Neural progenitor cell (in vitro differentiated cells): ENCODE data around the gene RAB17. TPM values are rescaled to one million over a fixed set of nuclear protein-coding genes. Genes with fewer than 3 reads are reported as not detected.

Source experiments
- DNase-seq: peaks from one replicate; pipeline ENCODE4 v3.0.0-alpha.2; 2016; ENCODE audit warnings: low spot score
- H2AFZ ChIP-seq: fragments of 200-600 bp; sonication (generic); replicated peaks from 2 replicates; pipeline ENCODE4 v1.6.1; 2016; ENCODE audit warnings: antibody characterized with exemption
- H3F3A ChIP-seq: fragments of 200-600 bp; sonication (generic); 2 replicates; pipeline ENCODE4 v1.6.1; 2016; ENCODE audit warnings: antibody characterized with exemption, low read depth
- H3K27ac ChIP-seq: fragments of 200-600 bp; sonication (generic); 2 replicates; pipeline ENCODE4 v1.5.1; 2016; ENCODE audit warnings: mild to moderate bottlenecking
- H3K27me3 ChIP-seq: fragments of 200-600 bp; sonication (generic); 2 replicates; pipeline ENCODE4 v1.6.1; 2016; ENCODE audit warnings: mild to moderate bottlenecking, moderate library complexity
- H3K36me3 ChIP-seq: fragments of 200-600 bp; sonication (generic); 2 replicates; pipeline ENCODE4 v1.5.1; 2016
- H3K4me1 ChIP-seq: fragments of 200-600 bp; sonication (generic); 2 replicates; pipeline ENCODE4 v1.6.1; 2016; ENCODE audit warnings: mixed run types
- H3K4me2 ChIP-seq: fragments of 200-600 bp; sonication (generic); 2 replicates; pipeline ENCODE4 v1.6.1; 2016
- H3K4me3 ChIP-seq: fragments of 200-600 bp; sonication (generic); 2 replicates; pipeline ENCODE4 v1.5.1; 2016
- H3K79me2 ChIP-seq: fragments of 200-600 bp; sonication (generic); 2 replicates; pipeline ENCODE4 v1.6.1; 2016; ENCODE audit warnings: low read depth
- H3K9ac ChIP-seq: fragments of 200-600 bp; sonication (generic); 2 replicates; pipeline ENCODE4 v1.6.1; 2016
- H3K9me3 ChIP-seq: fragments of 200-600 bp; sonication (generic); 2 replicates; pipeline ENCODE4 v1.5.1; 2016; ENCODE audit warnings: low read depth
- H4K20me1 ChIP-seq: fragments of 200-600 bp; sonication (generic); 2 replicates; pipeline ENCODE4 v1.6.1; 2016; ENCODE audit warnings: low read depth
- H3K27ac Mint-ChIP-seq: 3 replicates; pipeline ENCODE4 v1.8.0; 2021; ENCODE audit warnings: mixed read lengths
- H3K27me3 Mint-ChIP-seq: 2 replicates; pipeline ENCODE4 v1.8.0; 2022; ENCODE audit warnings: low read depth, mild to moderate bottlenecking, inconsistent platforms, moderate library complexity, mixed read lengths; ENCODE audit not compliant: insufficient read depth
- H3K36me3 Mint-ChIP-seq: 3 replicates; pipeline ENCODE4 v1.8.0; 2021; ENCODE audit warnings: mixed read lengths
- H3K4me1 Mint-ChIP-seq: 3 replicates; pipeline ENCODE4 v1.8.0; 2021; ENCODE audit warnings: mixed read lengths
- H3K4me3 Mint-ChIP-seq: 3 replicates; pipeline ENCODE4 v1.8.0; 2021; ENCODE audit warnings: mild to moderate bottlenecking, moderate library complexity, mixed read lengths
- H3K9me3 Mint-ChIP-seq: 3 replicates; pipeline ENCODE4 v1.8.0; 2020; ENCODE audit warnings: mixed read lengths
- CTCF ChIP-seq: fragments of 200-600 bp; sonication (generic); IDR thresholded peaks from 2 replicates; pipeline ENCODE4 v1.5.1; 2017; ENCODE audit warnings: antibody characterized with exemption, mild to moderate bottlenecking
- EZH2 ChIP-seq: fragments of 200-600 bp; sonication (generic); IDR thresholded peaks from 2 replicates; pipeline ENCODE4 v1.6.1; 2017; ENCODE audit warnings: antibody characterized with exemption, mild to moderate bottlenecking, moderate library complexity
- EZH2phosphoT487 ChIP-seq: fragments of 200-600 bp; sonication (generic); IDR thresholded peaks from 2 replicates; pipeline ENCODE4 v1.6.1; 2017; ENCODE audit warnings: antibody characterized with exemption
- total RNA-seq: library from RNA; depleted of rRNA; stranded (reverse); fragments of >200 nt; gene quantifications from 2 replicates; pipeline ENCODE4 v1.2.3, GENCODE V29; 2015; ENCODE audit warnings: low replicate concordance

Gene RAB17
- total RNA-seq, 1 donor from 2014 or later, result not detected

DNA sequence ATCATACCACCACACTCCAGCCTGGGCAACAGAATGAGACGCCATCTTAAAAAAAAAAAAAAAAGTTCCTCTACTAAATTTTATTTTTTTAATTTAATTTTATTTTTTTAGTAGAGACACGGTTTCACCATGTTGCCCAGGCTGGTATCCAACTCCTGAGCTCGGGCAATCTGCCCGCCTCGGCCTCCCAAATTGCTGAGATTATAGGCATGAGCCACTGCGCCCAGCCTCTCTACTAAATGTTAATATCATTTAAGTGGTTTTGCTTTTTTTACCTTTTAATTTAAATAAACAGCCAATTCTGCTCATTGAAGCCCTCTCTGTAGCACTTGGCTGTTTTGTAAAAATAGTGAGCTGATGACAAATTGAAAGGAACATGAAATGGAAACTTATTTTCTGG is 9.2 kb downstream of the RAB17 start:
- H3K4me3 Mint-ChIP-seq, result no peak overlapping the region
- Histone ChIP-seq H3K4me3 (no peak overlapping the region), H3K4me2 (no peak overlapping the region), H3K27me3 (no peaks in the 10 kb centered on the region), H4K20me1 (no peaks in the 10 kb centered on the region), H3F3A (peaks cover 4% of the 10 kb centered on the region), H3K9ac (no peak overlapping the region), H2AFZ (no peak overlapping the region), H3K4me1 (peaks cover 15% of the 10 kb centered on the region), H3K27ac (no peak overlapping the region), H3K36me3 (no peaks in the 10 kb centered on the region), H3K79me2 (no peaks in the 10 kb centered on the region), H3K9me3 (no peaks in the 10 kb centered on the region)
- H3K4me1 Mint-ChIP-seq, result peaks cover 11% of the 10 kb centered on the region
- H3K9me3 Mint-ChIP-seq, result no peaks in the 10 kb centered on the region
- H3K27me3 Mint-ChIP-seq, result peaks cover 5% of the 10 kb centered on the region
- no peaks in the 10 kb centered on the region for H3K36me3 Mint-ChIP-seq
- no peak overlapping the region for H3K27ac Mint-ChIP-seq
- TF ChIP-seq CTCF, result no peak
- no peak for DNase-seq

GRCh38 chr2:237577956-237578870 is 12.3 kb downstream of the RAB17 start:
- no peaks in the 10 kb centered on the region for H3K27me3 ChIP-seq
- Mint-ChIP-seq H3K36me3 (no peaks in the 10 kb centered on the region), H3K27me3 (peaks cover 4% of the 10 kb centered on the region), H3K27ac (peak overlapping the region; percentile 27), H3K9me3 (no peaks in the 10 kb centered on the region), H3K4me1 (peaks cover 9% of the 10 kb centered on the region), H3K4me3 (no peak overlapping the region)
- no peaks in the 10 kb centered on the region for H3K36me3 ChIP-seq
- H3K4me1 ChIP-seq, result peaks cover 9% of the 10 kb centered on the region
- peaks cover 4% of the 10 kb centered on the region for H3F3A ChIP-seq
- no peak overlapping the region for H3K27ac ChIP-seq
- H4K20me1 ChIP-seq, result no peaks in the 10 kb centered on the region
- no peaks in the 10 kb centered on the region for H3K79me2 ChIP-seq
- DNase-seq, result no peak
- H3K4me2 ChIP-seq, result no peak overlapping the region
- no peak overlapping the region for H3K4me3 ChIP-seq
- no peak overlapping the region for H2AFZ ChIP-seq
- no peak overlapping the region for H3K9ac ChIP-seq
- TF ChIP-seq EZH2 (no peak), CTCF (no peak), EZH2phosphoT487 (no peak)
- no peaks in the 10 kb centered on the region for H3K9me3 ChIP-seq

DNA sequence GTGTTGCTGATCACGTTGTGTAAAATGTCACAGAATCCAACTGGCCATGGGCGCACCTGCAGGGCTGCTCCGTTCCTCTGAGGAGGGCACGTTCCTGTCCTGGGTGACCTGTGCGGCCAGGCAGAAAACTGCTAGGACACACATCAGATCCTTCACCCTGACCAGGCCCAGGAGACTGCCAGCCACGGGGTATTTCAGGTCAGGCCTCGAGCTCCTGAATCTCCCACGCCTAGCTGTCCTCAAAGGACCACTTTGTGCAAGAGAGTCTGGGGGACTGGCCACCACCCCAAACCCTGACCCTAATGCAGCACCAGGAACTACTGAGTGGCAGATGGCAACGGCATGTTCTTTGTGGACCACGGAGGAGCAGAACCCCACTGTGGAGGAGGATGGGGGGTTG is 13.1 kb downstream of the RAB17 start:
- H3K4me2 ChIP-seq, result no peak overlapping the region
- peaks cover 5% of the 10 kb centered on the region for H3K27me3 Mint-ChIP-seq
- peaks cover 8% of the 10 kb centered on the region for H3K4me1 Mint-ChIP-seq
- peaks cover 8% of the 10 kb centered on the region for H3K4me1 ChIP-seq
- H3K36me3 Mint-ChIP-seq, result no peaks in the 10 kb centered on the region
- no peaks in the 10 kb centered on the region for H3K79me2 ChIP-seq
- H3K27me3 ChIP-seq, result no peaks in the 10 kb centered on the region
- H3F3A ChIP-seq, result peaks cover 2% of the 10 kb centered on the region
- no peak overlapping the region for H3K27ac Mint-ChIP-seq
- no peak overlapping the region for H3K27ac ChIP-seq
- no peak overlapping the region for H3K9ac ChIP-seq
- no peak overlapping the region for H3K4me3 Mint-ChIP-seq
- H3K9me3 ChIP-seq, result no peaks in the 10 kb centered on the region
- no peaks in the 10 kb centered on the region for H4K20me1 ChIP-seq
- TF ChIP-seq CTCF (no peak), EZH2phosphoT487 (no peak), EZH2 (no peak)
- no peak overlapping the region for H3K4me3 ChIP-seq
- H2AFZ ChIP-seq, result no peak overlapping the region
- DNase-seq, result no peak
- H3K9me3 Mint-ChIP-seq, result no peaks in the 10 kb centered on the region
- no peaks in the 10 kb centered on the region for H3K36me3 ChIP-seq
